Stimulated activated CD8-positive, alpha-beta memory T cell treated with anti-CD3 and anti-CD28 coated beads, Interleukin-4, amount 100 ng/mL, for 48 hours (primary cell): ENCODE results near the gene HSD11B2.
"Not testable (repeated sequence)": the region's sequence is repeated elsewhere in the genome, so short reads cannot be mapped to it uniquely, and the experiment has no call there.

Source experiments
- DNase-seq: peaks from one replicate; pipeline ENCODE4 v3.0.0-alpha.2; 2020

The HSD11B2 gene

GRCh38 chr16:67397036-67397801, 33.7 kb upstream of the HSD11B2 start:
- DNase-seq, result no peak

- no peak for DNase-seq
These were observed 32.9 kb upstream of the HSD11B2 start for GRCh38 chr16:67397812-67398545.

- no peak for DNase-seq
These were observed 32.2 kb upstream of the HSD11B2 start for GRCh38 chr16:67398546-67399217.

GRCh38 chr16:67399218-67399733, 31.6 kb upstream of the HSD11B2 start:
- DNase-seq, result peak; percentile 77

GRCh38 chr16:67399749-67400704, 30.9 kb upstream of the HSD11B2 start:
- no peak for DNase-seq

- DNase-seq, result no peak
These were observed 30.0 kb upstream of the HSD11B2 start for GRCh38 chr16:67400901-67401300.

GRCh38 chr16:67403976-67404555, 26.9 kb upstream of the HSD11B2 start:
- DNase-seq, result no peak

GRCh38 chr16:67404740-67405226, 26.1 kb upstream of the HSD11B2 start:
- DNase-seq, result no peak

- no peak for DNase-seq
These were observed 25.6 kb upstream of the HSD11B2 start for GRCh38 chr16:67405336-67405735.

- DNase-seq, result no peak
These were observed 24.6 kb upstream of the HSD11B2 start for GRCh38 chr16:67406111-67406971.

- DNase-seq, result no peak
These were observed 23.6 kb upstream of the HSD11B2 start for GRCh38 chr16:67407176-67407787.

- DNase-seq, result no peak
These were observed 23.0 kb upstream of the HSD11B2 start for GRCh38 chr16:67407788-67408452.

- DNase-seq, result no peak
These were observed 21.3 kb upstream of the HSD11B2 start for GRCh38 chr16:67409631-67410030.

- no peak for DNase-seq
These were observed 19.6 kb upstream of the HSD11B2 start for GRCh38 chr16:67411339-67411738.

GRCh38 chr16:67412294-67412693, 18.6 kb upstream of the HSD11B2 start:
- DNase-seq, result no peak

- DNase-seq, result no peak
These were observed 16.7 kb upstream of the HSD11B2 start for GRCh38 chr16:67413978-67414911.

- not testable (repeated sequence) for DNase-seq
These were observed 15.5 kb upstream of the HSD11B2 start for GRCh38 chr16:67415421-67415820.
